H9 (cell line): Measurements from ENCODE around the gene ACBD6. TPM values are rescaled to one million over a fixed set of nuclear protein-coding genes. Genes with fewer than 3 reads are reported as not detected.

Experiments
- DNase-seq: peaks from one replicate; pipeline ENCODE4 v3.0.0-alpha.2; 2017
- H2AFZ ChIP-seq: one replicate; pipeline ENCODE4 v1.6.1; 2013; ENCODE audit warnings: mild to moderate bottlenecking, low read length, control low read depth, moderate library complexity
- H2AK5ac ChIP-seq: 2 replicates; pipeline ENCODE4 v1.6.1; 2013; ENCODE audit warnings: low read length, control low read depth, mixed read lengths; ENCODE audit not compliant: insufficient read length
- H2BK120ac ChIP-seq: one replicate; pipeline ENCODE4 v1.6.1; 2013; ENCODE audit warnings: low read depth, mild to moderate bottlenecking, low read length, control low read depth, inconsistent platforms; ENCODE audit not compliant: poor library complexity, severe bottlenecking
- H2BK12ac ChIP-seq: 2 replicates; pipeline ENCODE4 v1.6.1; 2013; ENCODE audit warnings: low read length, control low read depth, mixed read lengths, low read depth; ENCODE audit not compliant: insufficient read length
- H2BK15ac ChIP-seq: 2 replicates; pipeline ENCODE4 v1.6.1; 2013; ENCODE audit warnings: low read depth, low read length, control low read depth
- H2BK20ac ChIP-seq: one replicate; pipeline ENCODE4 v1.6.1; 2013; ENCODE audit warnings: low read depth, mild to moderate bottlenecking, low read length, control low read depth, inconsistent platforms; ENCODE audit not compliant: poor library complexity, severe bottlenecking
- H2BK5ac ChIP-seq: 2 replicates; pipeline ENCODE4 v1.6.1; 2013; ENCODE audit warnings: low read length, control low read depth, mixed read lengths; ENCODE audit not compliant: insufficient read length
- H3K14ac ChIP-seq: 2 replicates; pipeline ENCODE4 v1.6.1; 2013; ENCODE audit warnings: low read length, control low read depth; ENCODE audit not compliant: insufficient read depth
- H3K18ac ChIP-seq: 2 replicates; pipeline ENCODE4 v1.6.1; 2013; ENCODE audit warnings: low read depth, mild to moderate bottlenecking, mixed read lengths, low read length, control low read depth; ENCODE audit not compliant: insufficient read length
- H3K23ac ChIP-seq: 2 replicates; pipeline ENCODE4 v1.6.1; 2013; ENCODE audit warnings: low read length, control low read depth, mixed read lengths, low read depth; ENCODE audit not compliant: insufficient read length
- H3K23me2 ChIP-seq: 2 replicates; pipeline ENCODE4 v1.6.1; 2013; ENCODE audit warnings: low read depth, mild to moderate bottlenecking, mixed read lengths, low read length, control low read depth; ENCODE audit not compliant: insufficient read length, poor library complexity, severe bottlenecking
- H3K27ac ChIP-seq: 2 replicates; pipeline ENCODE4 v1.5.1; 2013; ENCODE audit warnings: low read length, control low read depth, mixed read lengths, low read depth; ENCODE audit not compliant: insufficient read length
- H3K27me3 ChIP-seq: 2 replicates; pipeline ENCODE4 v1.6.1; 2013; ENCODE audit warnings: low read length, control low read depth, inconsistent platforms; ENCODE audit not compliant: insufficient read depth
- H3K4ac ChIP-seq: 2 replicates; pipeline ENCODE4 v1.6.1; 2013; ENCODE audit warnings: low read depth, mild to moderate bottlenecking, control low read depth, inconsistent platforms, low read length, moderate library complexity
- H3K4me1 ChIP-seq: 2 replicates; pipeline ENCODE4 v1.6.1; 2013; ENCODE audit warnings: low read length, control low read depth, inconsistent platforms; ENCODE audit not compliant: insufficient read depth
- H3K4me2 ChIP-seq: 2 replicates; pipeline ENCODE4 v1.6.1; 2013; ENCODE audit warnings: low read length, control low read depth, mixed read lengths; ENCODE audit not compliant: insufficient read length, insufficient read depth
- H3K56ac ChIP-seq: 2 replicates; pipeline ENCODE4 v1.6.1; 2013; ENCODE audit warnings: low read depth, mild to moderate bottlenecking, mixed read lengths, low read length, control low read depth; ENCODE audit not compliant: insufficient read length
- H3K79me1 ChIP-seq: 2 replicates; pipeline ENCODE4 v1.6.1; 2013; ENCODE audit warnings: low read depth, mild to moderate bottlenecking, moderate library complexity, low read length, control low read depth, inconsistent platforms; ENCODE audit not compliant: insufficient read depth, poor library complexity, severe bottlenecking
- H3K79me2 ChIP-seq: 2 replicates; pipeline ENCODE4 v1.6.1; 2013; ENCODE audit warnings: low read length, control low read depth, inconsistent platforms; ENCODE audit not compliant: insufficient read depth
- H3K9ac ChIP-seq: 2 replicates; pipeline ENCODE4 v1.6.1; 2013; ENCODE audit warnings: low read length, control low read depth, mixed read lengths; ENCODE audit not compliant: insufficient read length; ENCODE audit errors: extremely low read depth
- H3K9me3 ChIP-seq: one replicate; pipeline ENCODE4 v1.6.1; 2013; ENCODE audit warnings: low read depth, low read length, inconsistent platforms; ENCODE audit not compliant: control insufficient read depth
- H3T11ph ChIP-seq: one replicate; pipeline ENCODE4 v1.6.1; 2013; ENCODE audit warnings: mild to moderate bottlenecking, low read length, control low read depth, inconsistent platforms
- H4K20me1 ChIP-seq: one replicate; pipeline ENCODE4 v1.6.1; 2013; ENCODE audit not compliant: control insufficient read depth, insufficient read length, insufficient read depth
- H4K5ac ChIP-seq: 2 replicates; pipeline ENCODE4 v1.6.1; 2013; ENCODE audit warnings: low read depth, mild to moderate bottlenecking, mixed read lengths, low read length, control low read depth; ENCODE audit not compliant: insufficient read length
- H4K8ac ChIP-seq: replicated peaks from 2 replicates; pipeline ENCODE4 v1.6.1; 2013; ENCODE audit warnings: low read length, control low read depth, mixed read lengths, low read depth; ENCODE audit not compliant: insufficient read length
- H4K91ac ChIP-seq: 2 replicates; pipeline ENCODE4 v1.6.1; 2013; ENCODE audit warnings: low read depth, mild to moderate bottlenecking, moderate library complexity, mixed read lengths, low read length, control low read depth; ENCODE audit not compliant: insufficient read length
- H3K27ac Mint-ChIP-seq, 3 experiments: 2 replicates in 2 of 3; 3 replicates in 1 of 3; pipeline ENCODE4 v1.8.0; 2020 to 2021; ENCODE audit warnings: mixed read lengths in 3 of 3, mild to moderate bottlenecking in 1 of 3, moderate library complexity in 1 of 3
- H3K27me3 Mint-ChIP-seq: 2 replicates; pipeline ENCODE4 v1.8.0; 2021; ENCODE audit warnings: low read depth, mild to moderate bottlenecking, moderate library complexity, mixed read lengths
- H3K36me3 Mint-ChIP-seq, 3 experiments: 2 replicates in 2 of 3; 3 replicates in 1 of 3; pipeline ENCODE4 v1.8.0; 2020 to 2021; ENCODE audit warnings: low read depth in 3 of 3, mixed read lengths in 3 of 3; ENCODE audit not compliant: insufficient read depth in 1 of 3
- H3K4me1 Mint-ChIP-seq, 2 experiments: 2 replicates each; pipeline ENCODE4 v1.8.0; 2020; ENCODE audit warnings: mixed read lengths in 2 of 2
- H3K4me3 Mint-ChIP-seq, 2 experiments: 2 replicates in 1 of 2; 3 replicates in 1 of 2; pipeline ENCODE4 v1.8.0; 2020 to 2021; ENCODE audit warnings: mild to moderate bottlenecking in 2 of 2, mixed read lengths in 2 of 2, moderate library complexity in 1 of 2
- H3K9me3 Mint-ChIP-seq, 2 experiments: 2 replicates in 1 of 2; 3 replicates in 1 of 2; pipeline ENCODE4 v1.8.0; 2020; ENCODE audit warnings: mild to moderate bottlenecking in 2 of 2, mixed read lengths in 2 of 2, moderate library complexity in 1 of 2
- WGBS: extraction: QIAGEN DNeasy Blood & Tissue Kit; methylation state at CpG from one replicate; pipeline ENCODE4 v1.1.7; 2013; ENCODE audit warnings: missing lambda C conversion rate, low lambda C conversion rate, mixed read lengths; ENCODE audit not compliant: insufficient read length; ENCODE audit errors: extremely low coverage; 5-methylcytosine and 5-hydroxymethylcytosine counted together
- total RNA-seq: library from RNA; stranded (reverse); gene quantifications from 2 replicates; pipeline ENCODE4 v1.2.1, GENCODE V29; 2021
- TF ChIP-seq, protein P1 (sequence below): fragments of 200-600 bp; sonication (generic); conservative IDR thresholded peaks from 3 replicates; pipeline ENCODE4 v1.8.0; 2021; ENCODE audit warnings: antibody characterized with exemption, mild to moderate bottlenecking

The ACBD6 gene
- total RNA-seq, 1 experiment from 2014 or later, result 51.4 TPM

DNA sequence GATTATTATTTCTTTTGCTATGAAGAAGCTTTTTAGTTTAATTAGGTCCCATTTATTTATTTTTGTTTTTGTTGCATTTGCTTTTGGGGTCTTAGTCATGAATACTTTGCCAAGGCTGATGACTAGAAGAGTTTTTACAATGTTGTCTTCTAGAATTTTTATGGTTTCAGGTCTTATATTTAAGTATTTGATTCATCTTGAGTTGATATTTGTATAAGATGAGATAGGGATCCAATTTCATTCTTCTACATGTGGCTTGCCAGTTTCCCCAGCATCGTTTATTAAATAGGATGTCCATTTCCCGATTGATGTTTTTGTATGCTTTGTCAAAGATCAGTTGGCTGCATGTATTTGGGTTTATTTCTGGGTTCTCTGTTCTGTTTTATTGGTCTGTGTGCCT is 8.5 kb upstream of the ACBD6 start:
- H3T11ph ChIP-seq, result no peak overlapping the region
- no peak overlapping the region for H3K23ac ChIP-seq
- no peaks in the 10 kb centered on the region for H3K23me2 ChIP-seq
- H4K20me1 ChIP-seq, result no peaks in the 10 kb centered on the region
- H3K4ac ChIP-seq, result no peak overlapping the region
- no peaks in the 10 kb centered on the region for H3K4me1 ChIP-seq
- no peak overlapping the region for H3K56ac ChIP-seq
- H3K79me1 ChIP-seq, result no peaks in the 10 kb centered on the region
- no peak overlapping the region for H2BK20ac ChIP-seq
- H3K9me3 Mint-ChIP-seq, result peaks cover 24% of the 10 kb centered on the region in 2 experiments
- H4K5ac ChIP-seq, result no peak overlapping the region
- H3K4me3 Mint-ChIP-seq, result no peak overlapping the region
- no peak overlapping the region for H3K9ac ChIP-seq
- no peak overlapping the region for H3K14ac ChIP-seq
- H4K8ac ChIP-seq, result no peak overlapping the region
- H2AK5ac ChIP-seq, result no peak overlapping the region
- DNase-seq, result no peak
- H3K79me2 ChIP-seq, result no peaks in the 10 kb centered on the region
- peaks cover 10% of the 10 kb centered on the region for H3K9me3 ChIP-seq
- no peak overlapping the region for H2BK120ac ChIP-seq
- H3K27ac ChIP-seq, result no peak overlapping the region
- peaks cover 1 to 34% (median 12%) of the 10 kb centered on the region in 3 experiments; a peak in 5 of 7 replicates for H3K36me3 Mint-ChIP-seq
- H3K27me3 Mint-ChIP-seq, result peaks cover 3% of the 10 kb centered on the region
- WGBS, result no CpG with 5 or more reads among the region's 2 CpGs
- H3K4me1 Mint-ChIP-seq, result peaks cover 9 to 11% of the 10 kb centered on the region in 2 experiments
- H2BK15ac ChIP-seq, result no peak overlapping the region
- no peak overlapping the region for H2BK12ac ChIP-seq
- no peak overlapping the region for H3K4me2 ChIP-seq
- no peak overlapping the region for H3K18ac ChIP-seq
- no peak overlapping the region for H4K91ac ChIP-seq
- no peak overlapping the region for H2AFZ ChIP-seq
- H3K27me3 ChIP-seq, result no peaks in the 10 kb centered on the region
- no peak overlapping the region for H3K27ac Mint-ChIP-seq
- H2BK5ac ChIP-seq, result no peak overlapping the region
- TF ChIP-seq, protein P1, sequence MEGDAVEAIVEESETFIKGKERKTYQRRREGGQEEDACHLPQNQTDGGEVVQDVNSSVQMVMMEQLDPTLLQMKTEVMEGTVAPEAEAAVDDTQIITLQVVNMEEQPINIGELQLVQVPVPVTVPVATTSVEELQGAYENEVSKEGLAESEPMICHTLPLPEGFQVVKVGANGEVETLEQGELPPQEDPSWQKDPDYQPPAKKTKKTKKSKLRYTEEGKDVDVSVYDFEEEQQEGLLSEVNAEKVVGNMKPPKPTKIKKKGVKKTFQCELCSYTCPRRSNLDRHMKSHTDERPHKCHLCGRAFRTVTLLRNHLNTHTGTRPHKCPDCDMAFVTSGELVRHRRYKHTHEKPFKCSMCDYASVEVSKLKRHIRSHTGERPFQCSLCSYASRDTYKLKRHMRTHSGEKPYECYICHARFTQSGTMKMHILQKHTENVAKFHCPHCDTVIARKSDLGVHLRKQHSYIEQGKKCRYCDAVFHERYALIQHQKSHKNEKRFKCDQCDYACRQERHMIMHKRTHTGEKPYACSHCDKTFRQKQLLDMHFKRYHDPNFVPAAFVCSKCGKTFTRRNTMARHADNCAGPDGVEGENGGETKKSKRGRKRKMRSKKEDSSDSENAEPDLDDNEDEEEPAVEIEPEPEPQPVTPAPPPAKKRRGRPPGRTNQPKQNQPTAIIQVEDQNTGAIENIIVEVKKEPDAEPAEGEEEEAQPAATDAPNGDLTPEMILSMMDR, result no peak
